CD4-positive, CD25-positive, alpha-beta regulatory T cell (primary cell): ENCODE measurements around the gene FOXN3. TPM values are rescaled to one million over a fixed set of nuclear protein-coding genes. Genes with fewer than 3 reads are reported as not detected.
"Not testable (repeated sequence)": the region's sequence is repeated elsewhere in the genome, so short reads cannot be mapped to it uniquely, and the experiment has no call there.

Experiments
- ATAC-seq, 2 donors: fragments of 150-1000 bp; cut with Tn5 transposase; one replicate each; pipeline ENCODE4 v1.10.0; 2021; ENCODE audit warnings: low read depth in 2 of 2, moderate number of reproducible peaks in 2 of 2, moderate library complexity in 1 of 2
- DNase-seq, 3 donors: peaks; one replicate each; pipeline versions ENCODE4 v3.0.0 to v3.0.0-alpha.2; 2012 to 2022; ENCODE audit warnings: mixed read lengths in 1 of 3
- H3K27ac ChIP-seq: one replicate; pipeline ENCODE4 v1.7.0; 2013; ENCODE audit warnings: mild to moderate bottlenecking, low read length; ENCODE audit not compliant: insufficient read depth, poor library complexity, severe bottlenecking
- H3K27me3 ChIP-seq: one replicate; pipeline ENCODE4 v1.7.0; 2013; ENCODE audit warnings: low read length; ENCODE audit not compliant: control insufficient read depth, insufficient read depth
- H3K36me3 ChIP-seq: one replicate; pipeline ENCODE4 v1.7.0; 2013; ENCODE audit warnings: mild to moderate bottlenecking, low read length, moderate library complexity; ENCODE audit not compliant: control insufficient read depth, insufficient read depth
- H3K4me1 ChIP-seq: 2 replicates; pipeline ENCODE4 v1.7.0; 2013; ENCODE audit warnings: mild to moderate bottlenecking, low read length; ENCODE audit not compliant: insufficient read depth, control insufficient read depth, poor library complexity, severe bottlenecking
- H3K4me3 ChIP-seq: one replicate; pipeline ENCODE4 v1.7.0; 2013; ENCODE audit warnings: low read depth, mild to moderate bottlenecking, low read length, moderate library complexity
- H3K9me3 ChIP-seq, 2 experiments: 1 replicate in 1 of 2; 2 replicates in 1 of 2; pipeline ENCODE4 v1.7.0; 2013; ENCODE audit warnings: low read length in 2 of 2, mild to moderate bottlenecking in 1 of 2, moderate library complexity in 1 of 2; ENCODE audit not compliant: control insufficient read depth in 2 of 2
- H3K27ac Mint-ChIP-seq, 3 donors: one replicate each; pipeline ENCODE4 v1.8.0; 2020 to 2022; ENCODE audit warnings: mild to moderate bottlenecking in 3 of 3, mixed read lengths in 3 of 3, moderate library complexity in 2 of 3
- H3K27me3 Mint-ChIP-seq: one replicate; pipeline ENCODE4 v1.8.0; 2022; ENCODE audit warnings: mild to moderate bottlenecking, mixed read lengths
- H3K36me3 Mint-ChIP-seq: one replicate; pipeline ENCODE4 v1.8.0; 2020; ENCODE audit warnings: mixed read lengths
- H3K4me1 Mint-ChIP-seq, 4 donors: one replicate each; pipeline ENCODE4 v1.8.0; 2020 to 2022; ENCODE audit warnings: mixed read lengths in 4 of 4, mild to moderate bottlenecking in 1 of 4
- H3K4me3 Mint-ChIP-seq, 4 donors: one replicate each; pipeline ENCODE4 v1.8.0; 2020 to 2022; ENCODE audit warnings: mild to moderate bottlenecking in 4 of 4, mixed read lengths in 4 of 4, moderate library complexity in 3 of 4
- H3K9me3 Mint-ChIP-seq, 7 donors: one replicate each; pipeline ENCODE4 v1.8.0; 2020 to 2022; ENCODE audit warnings: mixed read lengths in 7 of 7, mild to moderate bottlenecking in 3 of 7, moderate library complexity in 2 of 7
- polyA plus RNA-seq, 4 donors: library from polyadenylated mRNA; unstranded; fragments of 300-500 nt; fragmentation: Illumina TruSeq; gene quantifications; one replicate each; pipeline ENCODE4 v1.2.3, GENCODE V29; 2021
- total RNA-seq: library from RNA; stranded (reverse); gene quantifications from one replicate; pipeline ENCODE4 v1.2.3, GENCODE V29; 2022

Gene FOXN3
- total and polyA plus RNA-seq, 5 donors from 2014 or later = 108 to 203 (median 111) TPM

DNA sequence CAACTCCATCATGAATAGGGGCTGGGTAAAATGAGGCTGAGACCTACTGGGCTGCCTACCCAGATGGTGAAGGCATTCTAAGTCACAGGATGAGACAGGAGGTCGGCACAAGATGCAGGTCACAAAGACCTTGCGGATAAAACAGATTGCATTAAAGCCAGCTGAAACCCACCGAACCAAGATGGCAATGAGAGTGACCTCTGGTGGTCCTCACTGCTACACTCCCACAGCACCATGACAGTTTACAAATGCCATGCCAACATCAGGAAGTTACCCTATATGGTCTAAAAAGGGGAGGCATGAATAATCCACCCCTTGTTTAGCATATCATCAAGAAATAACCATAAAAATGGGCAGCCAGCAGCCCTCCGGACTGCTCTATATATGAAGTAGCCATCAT lies 122.6 kb downstream of the FOXN3 start:
- H3K27ac Mint-ChIP-seq = peak overlapping the region in 1 of 3 donors; percentile 34
- H3K4me1 Mint-ChIP-seq = peaks cover 0 to 70% (median 41%) of the 10 kb centered on the region in 4 donors
- H3K36me3 ChIP-seq = peaks cover 14% of the 10 kb centered on the region
- not testable (repeated sequence) for H3K4me1 ChIP-seq, H3K27me3 Mint-ChIP-seq, H3K4me3 ChIP-seq, H3K9me3 Mint-ChIP-seq, H3K9me3 ChIP-seq, ATAC-seq, H3K27me3 ChIP-seq, H3K27ac ChIP-seq, DNase-seq
- H3K4me3 Mint-ChIP-seq = peak overlapping the region in 1 of 4 donors; percentile 16
- H3K36me3 Mint-ChIP-seq = peaks cover 41% of the 10 kb centered on the region

GRCh38 chr14:89294060-89294459 lies 123.0 kb downstream of the FOXN3 start:
- Histone ChIP-seq H3K27me3 (no peaks in the 10 kb centered on the region), H3K36me3 (peaks cover 14% of the 10 kb centered on the region), H3K27ac (no peak overlapping the region), H3K4me1 (no peaks in the 10 kb centered on the region), H3K4me3 (no peak overlapping the region), H3K9me3 (no peaks in the 10 kb centered on the region)
- H3K4me1 Mint-ChIP-seq = peaks cover 0 to 69% (median 37%) of the 10 kb centered on the region in 4 donors
- peaks cover 37% of the 10 kb centered on the region for H3K36me3 Mint-ChIP-seq
- ATAC-seq = no peak
- peaks cover 0 to 3% (median 0%) of the 10 kb centered on the region in 7 donors for H3K9me3 Mint-ChIP-seq
- H3K27me3 Mint-ChIP-seq = no peaks in the 10 kb centered on the region
- no peak for DNase-seq
- H3K4me3 Mint-ChIP-seq = peak overlapping the region in 1 of 4 donors; percentile 16
- H3K27ac Mint-ChIP-seq = no peak overlapping the region

DNA sequence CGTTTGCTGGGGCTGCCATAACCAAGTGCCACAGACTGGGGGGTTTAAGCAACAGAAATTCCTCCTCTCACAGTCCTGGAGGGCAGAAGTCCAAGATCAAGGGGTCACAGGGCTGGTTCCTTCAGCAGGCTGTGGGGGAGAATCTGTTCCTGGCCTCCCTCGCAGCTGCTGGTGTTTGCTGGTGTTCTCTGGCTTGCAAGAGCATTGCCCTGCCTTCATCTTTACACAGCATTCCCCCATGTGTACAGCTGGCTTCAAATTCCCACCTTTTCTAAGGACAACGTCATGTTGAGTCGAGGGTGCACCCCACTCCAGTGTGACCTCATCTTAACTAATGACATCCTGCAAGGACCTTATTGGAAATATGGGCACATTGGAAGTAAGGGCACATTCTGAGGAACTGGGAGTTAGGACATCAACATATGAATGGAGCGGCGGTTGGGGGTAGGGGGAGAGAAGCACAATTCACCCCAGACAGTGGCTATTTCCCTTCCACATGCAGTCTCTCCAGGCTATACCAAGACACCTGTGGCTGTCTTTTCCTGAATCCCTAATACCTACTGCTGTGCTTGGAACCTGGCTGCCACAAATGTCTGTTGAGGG lies 123.6 kb downstream of the FOXN3 start:
- no peaks in the 10 kb centered on the region for H3K9me3 ChIP-seq
- H3K36me3 ChIP-seq = peaks cover 14% of the 10 kb centered on the region
- H3K4me1 ChIP-seq = no peaks in the 10 kb centered on the region
- H3K27me3 ChIP-seq = no peaks in the 10 kb centered on the region
- H3K27ac Mint-ChIP-seq = peak overlapping the region in 1 of 3 donors; percentile 67
- H3K4me3 ChIP-seq = no peak overlapping the region
- peaks cover 0 to 3% (median 0%) of the 10 kb centered on the region in 7 donors for H3K9me3 Mint-ChIP-seq
- H3K27me3 Mint-ChIP-seq = no peaks in the 10 kb centered on the region
- H3K36me3 Mint-ChIP-seq = peaks cover 31% of the 10 kb centered on the region
- H3K4me1 Mint-ChIP-seq = peaks cover 0 to 64% (median 34%) of the 10 kb centered on the region in 4 donors
- DNase-seq (no peak), ATAC-seq (no peak)
- no peak overlapping the region for H3K4me3 Mint-ChIP-seq
- H3K27ac ChIP-seq = no peak overlapping the region

DNA sequence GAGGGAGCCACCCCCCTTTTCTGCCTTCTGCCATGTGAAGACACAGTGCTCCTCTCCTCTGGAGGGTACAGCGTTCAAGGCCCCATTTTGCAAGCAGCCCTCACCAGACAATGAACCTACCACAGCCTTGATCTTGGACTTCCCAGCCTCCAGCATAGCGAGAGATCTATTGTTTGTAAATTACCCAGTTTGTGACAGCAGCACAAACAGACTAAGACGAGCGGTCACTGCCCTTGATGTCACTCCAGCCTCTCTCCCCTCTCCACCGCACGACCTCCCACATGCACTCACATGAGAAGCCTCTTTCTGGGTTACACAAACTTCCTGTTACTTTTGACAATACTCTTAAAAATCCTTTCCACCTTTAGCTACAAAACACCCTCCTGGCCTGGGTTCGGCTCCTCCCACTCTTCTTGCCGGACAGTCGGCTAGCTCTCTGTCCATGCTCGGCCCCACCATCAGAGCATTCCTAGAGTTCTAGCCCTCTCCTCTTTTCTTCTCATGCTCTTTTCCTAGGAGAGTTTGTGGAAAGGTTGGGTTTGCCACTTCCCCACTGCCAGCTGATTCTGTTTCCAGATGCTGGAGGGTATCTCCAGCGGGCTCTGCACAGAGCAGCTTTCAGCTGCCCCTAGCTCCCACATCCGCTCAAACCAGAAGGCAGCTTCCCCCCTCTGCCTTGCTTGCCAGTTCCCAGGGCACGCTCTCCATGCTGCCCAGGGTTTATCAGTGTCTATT lies 124.3 kb downstream of the FOXN3 start:
- H3K27me3 Mint-ChIP-seq = no peaks in the 10 kb centered on the region
- ATAC-seq (no peak), DNase-seq (no peak)
- Histone ChIP-seq H3K27ac (no peak overlapping the region), H3K4me1 (no peaks in the 10 kb centered on the region), H3K9me3 (no peaks in the 10 kb centered on the region), H3K36me3 (peaks cover 14% of the 10 kb centered on the region), H3K4me3 (no peak overlapping the region), H3K27me3 (no peaks in the 10 kb centered on the region)
- H3K36me3 Mint-ChIP-seq = peaks cover 31% of the 10 kb centered on the region
- H3K4me3 Mint-ChIP-seq = peak overlapping the region in 1 of 4 donors; percentile 34
- H3K9me3 Mint-ChIP-seq = peaks cover 0 to 3% (median 0%) of the 10 kb centered on the region in 7 donors
- peak overlapping the region in 2 of 3 donors; percentile 67 to 77 for H3K27ac Mint-ChIP-seq
- H3K4me1 Mint-ChIP-seq = peaks cover 0 to 63% (median 30%) of the 10 kb centered on the region in 4 donors

DNA sequence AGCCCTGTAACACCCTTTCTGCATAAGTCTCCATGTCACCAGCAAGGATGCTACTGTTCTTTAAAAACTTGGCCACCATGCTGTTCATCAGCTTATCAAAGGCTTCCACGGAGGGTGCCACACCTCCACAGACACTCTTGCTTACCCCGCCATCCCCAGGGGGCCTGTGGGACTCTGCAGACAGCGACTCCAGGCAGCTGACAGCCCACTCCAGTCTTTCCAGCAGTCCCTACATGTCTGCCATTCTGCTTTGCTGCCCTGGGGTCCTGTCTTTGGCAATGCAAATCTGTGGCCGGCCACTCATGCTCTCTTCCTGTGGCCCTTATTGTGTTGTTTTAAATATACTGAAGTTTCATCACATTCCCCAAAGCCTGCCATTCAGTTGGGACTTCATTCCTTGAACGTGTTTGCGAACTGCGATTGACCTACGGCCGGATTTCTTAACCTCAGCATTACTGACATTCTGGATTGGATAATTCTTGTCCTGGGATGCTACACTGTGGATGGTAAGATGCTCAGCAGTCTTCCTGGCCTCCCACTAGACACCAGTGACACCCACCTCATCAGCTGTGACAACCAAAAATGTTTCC lies 125.6 kb downstream of the FOXN3 start:
- Histone ChIP-seq H3K27ac (no peak overlapping the region), H3K27me3 (no peaks in the 10 kb centered on the region), H3K9me3 (no peaks in the 10 kb centered on the region), H3K4me1 (no peaks in the 10 kb centered on the region), H3K4me3 (no peak overlapping the region), H3K36me3 (peaks cover 14% of the 10 kb centered on the region)
- Mint-ChIP-seq H3K4me3 (no peak overlapping the region), H3K27ac (peak overlapping the region in 2 of 3 donors; percentile 28 to 61), H3K27me3 (no peaks in the 10 kb centered on the region), H3K36me3 (peaks cover 35% of the 10 kb centered on the region), H3K4me1 (peaks cover 0 to 67% (median 31%) of the 10 kb centered on the region in 4 donors), H3K9me3 (peaks cover 0 to 3% (median 0%) of the 10 kb centered on the region in 7 donors)
- no peak for DNase-seq
- no peak for ATAC-seq

DNA sequence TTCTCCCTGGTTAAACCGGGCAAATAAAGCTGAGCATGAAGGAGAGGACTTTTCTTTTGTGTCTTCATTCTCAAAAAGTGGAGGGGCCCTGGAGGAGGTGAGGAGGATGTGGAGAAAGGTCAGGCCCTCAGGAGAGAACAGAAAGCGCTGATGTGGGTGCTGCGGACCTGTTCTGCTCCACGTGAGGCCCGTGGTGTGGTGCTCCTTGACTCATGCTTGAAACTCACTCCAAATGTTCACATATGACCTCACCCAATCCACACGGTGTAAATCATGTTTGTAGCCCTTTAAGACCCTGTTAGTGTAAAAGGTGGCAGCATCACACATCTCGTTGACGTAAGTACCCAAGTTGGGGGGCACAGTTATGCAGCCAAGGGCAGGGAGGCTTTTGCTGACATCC lies 126.2 kb downstream of the FOXN3 start:
- H3K27me3 Mint-ChIP-seq = no peaks in the 10 kb centered on the region
- H3K27me3 ChIP-seq = no peaks in the 10 kb centered on the region
- H3K27ac ChIP-seq = no peak overlapping the region
- no peaks in the 10 kb centered on the region for H3K9me3 ChIP-seq
- H3K4me3 ChIP-seq = no peak overlapping the region
- H3K36me3 ChIP-seq = peaks cover 14% of the 10 kb centered on the region
- peaks cover 35% of the 10 kb centered on the region for H3K36me3 Mint-ChIP-seq
- ATAC-seq = no peak
- peaks cover 0 to 3% (median 0%) of the 10 kb centered on the region in 7 donors for H3K9me3 Mint-ChIP-seq
- no peak overlapping the region for H3K4me3 Mint-ChIP-seq
- peaks cover 0 to 70% (median 34%) of the 10 kb centered on the region in 4 donors for H3K4me1 Mint-ChIP-seq
- H3K27ac Mint-ChIP-seq = peak overlapping the region in 1 of 3 donors; percentile 17
- no peak for DNase-seq
- H3K4me1 ChIP-seq = no peaks in the 10 kb centered on the region

DNA sequence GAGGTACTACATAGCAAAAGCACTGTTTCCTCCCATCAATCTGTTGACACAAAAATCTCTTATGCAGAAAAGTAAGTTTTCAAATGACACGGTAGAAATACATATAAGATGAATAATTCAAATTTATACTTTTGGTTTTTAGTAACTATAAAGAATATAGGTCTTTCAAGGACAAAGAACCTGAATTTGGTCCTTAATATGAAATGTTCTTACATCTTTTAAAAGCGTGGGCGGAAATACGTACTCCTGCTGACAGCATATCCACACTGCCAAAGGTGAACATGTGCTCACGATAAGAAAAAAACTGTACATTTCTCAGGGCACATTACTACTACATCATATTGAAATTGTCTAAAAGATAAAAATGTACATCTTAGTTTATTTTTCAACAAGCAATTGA lies 127.6 kb downstream of the FOXN3 start:
- Mint-ChIP-seq H3K4me3 (no peak overlapping the region), H3K27me3 (no peaks in the 10 kb centered on the region), H3K9me3 (peaks cover 0 to 3% (median 0%) of the 10 kb centered on the region in 7 donors), H3K4me1 (peaks cover 1 to 75% (median 40%) of the 10 kb centered on the region in 4 donors), H3K27ac (no peak overlapping the region), H3K36me3 (peaks cover 35% of the 10 kb centered on the region)
- no peaks in the 10 kb centered on the region for H3K27me3 ChIP-seq
- H3K36me3 ChIP-seq = peaks cover 14% of the 10 kb centered on the region
- H3K27ac ChIP-seq = no peak overlapping the region
- no peaks in the 10 kb centered on the region for H3K9me3 ChIP-seq
- H3K4me3 ChIP-seq = no peak overlapping the region
- ATAC-seq (no peak), DNase-seq (no peak)
- H3K4me1 ChIP-seq = no peaks in the 10 kb centered on the region
